HepG2 (cell line): Measurements from ENCODE around the gene TMEM200A. TPM values are rescaled to one million over a fixed set of nuclear protein-coding genes. Genes with fewer than 3 reads are reported as not detected.

Experiments used
- ATAC-seq: fragments of 200-7000 bp; cut with Tn5 transposase; 3 replicates; pipeline ENCODE4 v1.9.1; 2020; ENCODE audit warnings: mild to moderate bottlenecking, moderate library complexity
- BruUV-seq: library from RNA; stranded (reverse); fragments of 400-500 nt; replicated peaks from 2 replicates; lab custom pipeline; 2021; lab: Mats Ljungman, UMichigan
- CTCF ChIA-PET: fragments of 300-600 bp; formaldehyde crosslinking; extraction: SDS; loops from one replicate; lab custom pipeline; 2021; ENCODE audit warnings: low total read pairs, inconsistent platforms, low intra/inter-chr PET ratio; lab: Yijun Ruan, JAX
- POLR2A ChIA-PET: fragments of 350-600 bp; sonication (Branson Sonifier 250); formaldehyde crosslinking; loops from one replicate; lab custom pipeline; 2020; ENCODE audit warnings: antibody characterized with exemption, inconsistent platforms; lab: Yijun Ruan, JAX
- DNase-seq: peaks from one replicate; pipeline ENCODE4 v3.0.0-alpha.2; 2015; ENCODE audit warnings: low spot score
- FAIRE-seq: peaks from 3 replicates; lab custom pipeline; 2011; peaks lifted over from hg19 to GRCh38; lab: Jason Lieb, UNC
- H2AFZ ChIP-seq: one replicate; pipeline ENCODE4 v1.6.1; 2011; ENCODE audit warnings: low read length, inconsistent platforms
- H3K27ac ChIP-seq: fragments of 300-600 bp; 3 replicates; pipeline ENCODE4 v1.8.0; 2011; ENCODE audit warnings: mixed run types, mild to moderate bottlenecking, mixed read lengths, low read length, inconsistent platforms; ENCODE audit not compliant: insufficient read depth; ENCODE audit errors: extremely low read length
- H3K27me3 ChIP-seq, 2 experiments: fragments of 200-600 bp in 1 of 2; 2 replicates in 1 of 2; 3 replicates in 1 of 2; pipeline versions ENCODE4 v1.6.0 to v1.8.0; 2011; ENCODE audit warnings: low read length in 2 of 2, mild to moderate bottlenecking in 2 of 2, moderate library complexity in 2 of 2, inconsistent platforms in 1 of 2; ENCODE audit not compliant: insufficient read depth in 2 of 2, control insufficient read depth in 1 of 2
- H3K36me3 ChIP-seq, 2 experiments: fragments of 200-600 bp in 1 of 2; replicated peaks in 1 of 2; 2 replicates in 1 of 2; 3 replicates in 1 of 2; pipeline versions ENCODE4 v1.5.1 to v1.8.0; 2011; ENCODE audit warnings: low read length in 2 of 2, inconsistent platforms in 1 of 2; ENCODE audit not compliant: insufficient read depth in 2 of 2, control insufficient read depth in 1 of 2
- H3K4me1 ChIP-seq: 2 replicates; pipeline ENCODE4 v1.5.1; 2012; ENCODE audit warnings: low read length, inconsistent platforms; ENCODE audit not compliant: insufficient read depth
- H3K4me2 ChIP-seq: 2 replicates; pipeline ENCODE4 v1.6.0; 2011; ENCODE audit warnings: low read depth, low read length, inconsistent platforms
- H3K4me3 ChIP-seq, 3 experiments: fragments of 200-600 bp in 1 of 3; sonication (generic), shearing (Covaris generic) in 1 of 3; replicated peaks in 1 of 3; 2 replicates each; pipeline ENCODE4 v1.5.1; 2011 to 2016; ENCODE audit warnings: low read length in 3 of 3, inconsistent platforms in 2 of 3, low read depth in 2 of 3, mild to moderate bottlenecking in 2 of 3, control low read depth in 1 of 3, mixed read lengths in 1 of 3; ENCODE audit not compliant: insufficient read depth in 1 of 3
- H3K79me2 ChIP-seq: one replicate; pipeline ENCODE4 v1.6.1; 2011; ENCODE audit warnings: low read length, inconsistent platforms; ENCODE audit not compliant: insufficient read depth
- H3K9ac ChIP-seq: 2 replicates; pipeline ENCODE4 v1.6.0; 2011; ENCODE audit warnings: mild to moderate bottlenecking, low read depth, low read length, inconsistent platforms; ENCODE audit not compliant: insufficient read depth
- H3K9me3 ChIP-seq: 2 replicates; pipeline ENCODE4 v1.5.1; 2012; ENCODE audit warnings: mild to moderate bottlenecking, low read length
- H4K20me1 ChIP-seq: 2 replicates; pipeline ENCODE4 v1.6.0; 2011; ENCODE audit warnings: inconsistent platforms, mild to moderate bottlenecking, low read length, moderate library complexity; ENCODE audit not compliant: insufficient read depth
- EHMT2 ChIP-seq: fragments of 200-600 bp; sonication (generic); IDR thresholded peaks from 2 replicates; pipeline ENCODE4 v1.7.0; 2017; ENCODE audit warnings: antibody characterized with exemption, low read depth, low read length, borderline replicate concordance
- HNF1A ChIP-seq, 2 experiments: sonication (generic) in 1 of 2; formaldehyde crosslinking in 1 of 2; IDR thresholded peaks; 2 replicates each; pipeline versions ENCODE4 v1.4.0 to v1.6.1; 2016 to 2020; ENCODE audit warnings: borderline replicate concordance in 1 of 2, low read depth in 1 of 2, mild to moderate bottlenecking in 1 of 2, missing genetic modification reagents in 1 of 2
- WGBS: methylation state at CpG from one replicate; pipeline ENCODE4 v1.1.6; 2017; ENCODE audit warnings: low lambda C conversion rate; 5-methylcytosine and 5-hydroxymethylcytosine counted together
- in situ Hi-C: cut with HindIII; loops from 2 replicates; pipeline ENCODE4 v1.10.0; 2017; ENCODE audit warnings: low pct_unique_long_range_greater_than_20kb; ENCODE audit not compliant: extremely low pct_ligation_motif_present
- intact Hi-C: fragments of 100-400 bp; cut with micrococcal nuclease; formaldehyde crosslinking; loops from one replicate; pipeline ENCODE4 v1.10.0; 2022; ENCODE audit not compliant: unreplicated experiment
- polyA plus RNA-seq, 8 experiments: library from polyadenylated mRNA; depleted of rRNA in 3 of 8; stranded (reverse) in 7 of 8; unstranded in 1 of 8; fragments of >200 nt; fragmentation: Illumina TruSeq in 4 of 8; extraction: Trizol in 4 of 8; gene quantifications; 2 replicates each; pipeline versions ENCODE4 v1.2.1 to v1.2.3, GENCODE V29; 2011 to 2016; ENCODE audit warnings: low read depth in 4 of 8, missing spikeins in 1 of 8, mixed read lengths in 1 of 8; ENCODE audit not compliant: insufficient read depth in 1 of 8
- total RNA-seq, 5 experiments: library from RNA; depleted of rRNA; stranded (reverse); fragments of >200 nt; fragmentation: Illumina TruSeq; extraction: Trizol; gene quantifications; 2 replicates each; pipeline ENCODE4 v1.2.3, GENCODE V29; 2016; ENCODE audit warnings: low read depth in 1 of 5

The TMEM200A gene
- total and polyA plus RNA-seq, 2 of the 13 experiments (the other 11 are each of a cell fraction or from before 2014, with no cell fraction given), result 0.34 TPM; not detected in 1

DNA sequence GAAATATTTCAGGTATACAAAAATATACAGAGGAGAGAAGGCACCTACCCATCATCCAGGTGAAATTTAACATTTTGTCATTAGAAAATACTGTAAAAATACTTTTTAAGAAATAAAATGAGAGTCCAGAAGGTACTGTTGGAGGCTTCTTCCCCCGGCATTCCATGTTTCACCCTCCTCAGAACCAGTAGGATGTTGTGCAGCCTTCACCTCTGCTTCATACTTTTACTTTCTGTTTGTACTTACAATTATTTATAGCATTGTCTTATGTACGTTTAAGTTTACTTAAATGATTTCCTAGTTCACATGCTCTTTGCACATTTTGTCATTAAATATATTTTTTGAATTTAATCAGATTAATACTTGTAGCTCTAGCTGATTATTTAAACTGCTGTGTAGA, 30.9 kb downstream of the TMEM200A start:
- Histone ChIP-seq H3K9ac (no peak overlapping the region), H3K9me3 (no peaks in the 10 kb centered on the region), H3K27ac (no peak overlapping the region), H3K4me3 (no peak overlapping the region), H3K36me3 (no peaks in the 10 kb centered on the region), H3K4me2 (no peak overlapping the region), H4K20me1 (no peaks in the 10 kb centered on the region), H3K4me1 (no peaks in the 10 kb centered on the region), H3K79me2 (no peaks in the 10 kb centered on the region), H3K27me3 (no peaks in the 10 kb centered on the region), H2AFZ (no peak overlapping the region)
- in situ Hi-C loops, result no loop called here
- intact Hi-C loops, result no loop called here
- WGBS, result 31% methylated on average over 2 of the region's 2 CpGs
- FAIRE-seq (no peak), DNase-seq (no peak), ATAC-seq (no peak)
- CTCF ChIA-PET, result no interaction called here
- no TSS peak for BruUV-seq
- POLR2A ChIA-PET, result no interaction called here
- no peak for TF ChIP-seq EHMT2

DNA sequence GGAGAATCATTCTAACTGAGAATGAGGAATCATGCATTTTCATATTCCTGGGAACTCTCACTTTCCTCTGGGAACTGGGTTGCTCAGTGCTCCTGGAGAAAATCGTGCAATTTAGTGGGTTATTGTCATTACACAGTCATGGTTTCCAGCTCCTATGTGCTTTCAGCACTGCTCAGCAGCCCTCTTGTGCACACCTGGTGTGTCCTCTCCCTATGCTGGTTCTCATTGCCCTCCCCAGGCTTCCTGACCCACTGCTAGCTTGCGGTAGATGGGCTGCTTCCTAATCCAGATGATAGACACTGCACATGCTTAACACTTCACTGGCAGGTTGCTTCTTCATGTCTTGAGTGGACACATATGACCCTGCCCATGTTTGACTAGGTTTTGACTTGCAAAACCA, 39.7 kb downstream of the TMEM200A start:
- TF ChIP-seq HNF1A (IDR thresholded peaks at IDR 0.05; ENCODE audit: low read depth) (no peak), HNF1A (CRISPR knock-in tag; IDR thresholded peaks at IDR 0.05; ENCODE audit: borderline replicate concordance) (no peak)
- TF ChIP-seq, all 625 proteins: peak for 0
- FAIRE-seq (no peak), DNase-seq (no peak), ATAC-seq (no peak)
- Histone ChIP-seq H3K4me1 (no peaks in the 10 kb centered on the region), H4K20me1 (no peaks in the 10 kb centered on the region), H3K36me3 (no peaks in the 10 kb centered on the region), H3K4me3 (no peak overlapping the region), H3K9me3 (no peaks in the 10 kb centered on the region), H2AFZ (no peak overlapping the region), H3K9ac (no peak overlapping the region), H3K27me3 (no peaks in the 10 kb centered on the region), H3K79me2 (no peaks in the 10 kb centered on the region), H3K4me2 (no peak overlapping the region), H3K27ac (no peak overlapping the region)
- no TSS peak for BruUV-seq
- intact Hi-C loops (no loop called here), in situ Hi-C loops (no loop called here)
- WGBS, result 42% methylated on average over 2 of the region's 2 CpGs
- POLR2A ChIA-PET, result no interaction called here
- CTCF ChIA-PET, result no interaction called here
